Measurements from ENCODE around the gene PCLO.
A peak's percentile ranks its signal among the peaks of the same experiment; 100 is the strongest.

The PCLO gene

GRCh38 chr7:83161899-83162401, 734 bp downstream of the PCLO start:
- H3K36me3 ChIP-seq (ENCODE audit: insufficient read depth, low read depth, low read length): no peaks in the 10 kb centered on the region
- peak overlapping the region; percentile 61; the same call in 1 of the 2 replicates for H3K9ac ChIP-seq (ENCODE audit: low read depth, low read length)
- H3K27me3 ChIP-seq (ENCODE audit: insufficient read depth, low read length): no peaks in the 10 kb centered on the region
- no peak overlapping the region for H3K27ac ChIP-seq (ENCODE audit: low read length)
- peak overlapping the region; percentile 83 for H3K4me3 ChIP-seq (ENCODE audit: low read length)
- H3K9me3 ChIP-seq (ENCODE audit: insufficient read depth, low read depth, low read length): no peaks in the 10 kb centered on the region
- H3K4me1 ChIP-seq (ENCODE audit: insufficient read depth, low read length): peaks cover 8% of the 10 kb centered on the region; the same call in 1 of the 2 replicates

- H3K27me3 ChIP-seq (ENCODE audit: insufficient read depth, low read length): no peaks in the 10 kb centered on the region
- peak overlapping the region; percentile 83 for H3K4me3 ChIP-seq (ENCODE audit: low read length)
Observed at GRCh38 chr7:83161186-83161585, 1.5 kb downstream of the PCLO start.

GRCh38 chr7:83159731-83160130, 3.0 kb downstream of the PCLO start:
- Histone ChIP-seq H3K27ac (ENCODE audit: low read length) (no peak overlapping the region), H3K27me3 (ENCODE audit: insufficient read depth, low read length) (no peaks in the 10 kb centered on the region), H3K4me1 (ENCODE audit: insufficient read depth, low read length) (peaks cover 8% of the 10 kb centered on the region; the same call in 1 of the 2 replicates)

More at GRCh38 chr7:83161186-83161585, 1.5 kb downstream of the PCLO start:
- no peaks in the 10 kb centered on the region for H3K9me3 ChIP-seq (ENCODE audit: insufficient read depth, low read depth, low read length)
- no peaks in the 10 kb centered on the region for H3K36me3 ChIP-seq (ENCODE audit: insufficient read depth, low read depth, low read length)
- no peak overlapping the region for H3K27ac ChIP-seq (ENCODE audit: low read length)
- no peak overlapping the region for H3K9ac ChIP-seq (ENCODE audit: low read depth, low read length)
- H3K4me1 ChIP-seq (ENCODE audit: insufficient read depth, low read length): peaks cover 8% of the 10 kb centered on the region; the same call in 1 of the 2 replicates

GRCh38 chr7:83156006-83156405, 6.7 kb downstream of the PCLO start:
- Histone ChIP-seq H3K27me3 (ENCODE audit: insufficient read depth, low read length) (no peaks in the 10 kb centered on the region), H3K36me3 (ENCODE audit: insufficient read depth, low read depth, low read length) (no peaks in the 10 kb centered on the region), H3K4me1 (ENCODE audit: insufficient read depth, low read length) (peaks cover 5% of the 10 kb centered on the region; the same call in 1 of the 2 replicates)

More at GRCh38 chr7:83159731-83160130, 3.0 kb downstream of the PCLO start:
- H3K9me3 ChIP-seq (ENCODE audit: insufficient read depth, low read depth, low read length): no peaks in the 10 kb centered on the region
- H3K4me3 ChIP-seq (ENCODE audit: low read length): no peak overlapping the region
- no peaks in the 10 kb centered on the region for H3K36me3 ChIP-seq (ENCODE audit: insufficient read depth, low read depth, low read length)
- H3K9ac ChIP-seq (ENCODE audit: low read depth, low read length): no peak overlapping the region

GRCh38 chr7:83155407-83155806, 7.3 kb downstream of the PCLO start:
- Histone ChIP-seq H3K27me3 (ENCODE audit: insufficient read depth, low read length) (no peaks in the 10 kb centered on the region), H3K36me3 (ENCODE audit: insufficient read depth, low read depth, low read length) (no peaks in the 10 kb centered on the region), H3K27ac (ENCODE audit: low read length) (no peak overlapping the region), H3K4me3 (ENCODE audit: low read length) (no peak overlapping the region), H3K4me1 (ENCODE audit: insufficient read depth, low read length) (peaks cover 5% of the 10 kb centered on the region; the same call in 1 of the 2 replicates), H3K9me3 (ENCODE audit: insufficient read depth, low read depth, low read length) (no peaks in the 10 kb centered on the region), H3K9ac (ENCODE audit: low read depth, low read length) (no peak overlapping the region)

More at GRCh38 chr7:83156006-83156405, 6.7 kb downstream of the PCLO start:
- Histone ChIP-seq H3K9ac (ENCODE audit: low read depth, low read length) (no peak overlapping the region), H3K27ac (ENCODE audit: low read length) (no peak overlapping the region), H3K9me3 (ENCODE audit: insufficient read depth, low read depth, low read length) (no peaks in the 10 kb centered on the region), H3K4me3 (ENCODE audit: low read length) (no peak overlapping the region)

GRCh38 chr7:83153419-83153818, 9.3 kb downstream of the PCLO start:
- no peak overlapping the region for H3K4me3 ChIP-seq (ENCODE audit: low read length)
- H3K4me1 ChIP-seq (ENCODE audit: insufficient read depth, low read length): peaks cover 7% of the 10 kb centered on the region; the same call in 1 of the 2 replicates
- H3K27me3 ChIP-seq (ENCODE audit: insufficient read depth, low read length): no peaks in the 10 kb centered on the region
- no peak overlapping the region for H3K9ac ChIP-seq (ENCODE audit: low read depth, low read length)
- H3K36me3 ChIP-seq (ENCODE audit: insufficient read depth, low read depth, low read length): no peaks in the 10 kb centered on the region
- H3K27ac ChIP-seq (ENCODE audit: low read length): no peak overlapping the region
- H3K9me3 ChIP-seq (ENCODE audit: insufficient read depth, low read depth, low read length): no peaks in the 10 kb centered on the region

GRCh38 chr7:83150310-83150709, 12.4 kb downstream of the PCLO start:
- H3K9ac ChIP-seq (ENCODE audit: low read depth, low read length): no peak overlapping the region
- H3K4me3 ChIP-seq (ENCODE audit: low read length): no peak overlapping the region
- H3K27me3 ChIP-seq (ENCODE audit: insufficient read depth, low read length): no peaks in the 10 kb centered on the region
- no peaks in the 10 kb centered on the region for H3K9me3 ChIP-seq (ENCODE audit: insufficient read depth, low read depth, low read length)
- H3K4me1 ChIP-seq (ENCODE audit: insufficient read depth, low read length): peaks cover 7% of the 10 kb centered on the region; the same call in 1 of the 2 replicates
- no peak overlapping the region for H3K27ac ChIP-seq (ENCODE audit: low read length)
- H3K36me3 ChIP-seq (ENCODE audit: insufficient read depth, low read depth, low read length): no peaks in the 10 kb centered on the region

- no peaks in the 10 kb centered on the region for H3K36me3 ChIP-seq (ENCODE audit: insufficient read depth, low read depth, low read length)
- no peaks in the 10 kb centered on the region for H3K9me3 ChIP-seq (ENCODE audit: insufficient read depth, low read depth, low read length)
- H3K4me3 ChIP-seq (ENCODE audit: low read length): no peak overlapping the region
- no peaks in the 10 kb centered on the region for H3K27me3 ChIP-seq (ENCODE audit: insufficient read depth, low read length)
- H3K27ac ChIP-seq (ENCODE audit: low read length): no peak overlapping the region
- H3K9ac ChIP-seq (ENCODE audit: low read depth, low read length): no peak overlapping the region
- H3K4me1 ChIP-seq (ENCODE audit: insufficient read depth, low read length): peaks cover 7% of the 10 kb centered on the region; the same call in 1 of the 2 replicates
Observed at GRCh38 chr7:83149466-83149865, 13.2 kb downstream of the PCLO start.

- no peak overlapping the region for H3K4me3 ChIP-seq (ENCODE audit: low read length)
- no peaks in the 10 kb centered on the region for H3K36me3 ChIP-seq (ENCODE audit: insufficient read depth, low read depth, low read length)
- H3K27me3 ChIP-seq (ENCODE audit: insufficient read depth, low read length): no peaks in the 10 kb centered on the region
- H3K27ac ChIP-seq (ENCODE audit: low read length): no peak overlapping the region
- H3K4me1 ChIP-seq (ENCODE audit: insufficient read depth, low read length): peaks cover 7% of the 10 kb centered on the region; the same call in 1 of the 2 replicates
- no peaks in the 10 kb centered on the region for H3K9me3 ChIP-seq (ENCODE audit: insufficient read depth, low read depth, low read length)
- H3K9ac ChIP-seq (ENCODE audit: low read depth, low read length): no peak overlapping the region
Observed at GRCh38 chr7:83148776-83149175, 13.9 kb downstream of the PCLO start.

GRCh38 chr7:83143107-83143506, 19.6 kb downstream of the PCLO start:
- H3K9ac ChIP-seq (ENCODE audit: low read depth, low read length): no peak overlapping the region
- H3K9me3 ChIP-seq (ENCODE audit: insufficient read depth, low read depth, low read length): no peaks in the 10 kb centered on the region
- H3K4me3 ChIP-seq (ENCODE audit: low read length): no peak overlapping the region
- no peak overlapping the region for H3K27ac ChIP-seq (ENCODE audit: low read length)
- no peaks in the 10 kb centered on the region for H3K27me3 ChIP-seq (ENCODE audit: insufficient read depth, low read length)
- H3K4me1 ChIP-seq (ENCODE audit: insufficient read depth, low read length): peaks cover 23% of the 10 kb centered on the region; the same call in 1 of the 2 replicates
- H3K36me3 ChIP-seq (ENCODE audit: insufficient read depth, low read depth, low read length): no peaks in the 10 kb centered on the region

GRCh38 chr7:83142365-83142764, 20.3 kb downstream of the PCLO start:
- Histone ChIP-seq H3K9me3 (ENCODE audit: insufficient read depth, low read depth, low read length) (no peaks in the 10 kb centered on the region), H3K9ac (ENCODE audit: low read depth, low read length) (no peak overlapping the region), H3K36me3 (ENCODE audit: insufficient read depth, low read depth, low read length) (no peaks in the 10 kb centered on the region), H3K27me3 (ENCODE audit: insufficient read depth, low read length) (no peaks in the 10 kb centered on the region), H3K4me3 (ENCODE audit: low read length) (no peak overlapping the region), H3K4me1 (ENCODE audit: insufficient read depth, low read length) (peaks cover 23% of the 10 kb centered on the region; the same call in 1 of the 2 replicates), H3K27ac (ENCODE audit: low read length) (no peak overlapping the region)

- no peaks in the 10 kb centered on the region for H3K36me3 ChIP-seq (ENCODE audit: insufficient read depth, low read depth, low read length)
- H3K4me3 ChIP-seq (ENCODE audit: low read length): no peak overlapping the region
- H3K9ac ChIP-seq (ENCODE audit: low read depth, low read length): no peak overlapping the region
- no peaks in the 10 kb centered on the region for H3K9me3 ChIP-seq (ENCODE audit: insufficient read depth, low read depth, low read length)
- no peaks in the 10 kb centered on the region for H3K27me3 ChIP-seq (ENCODE audit: insufficient read depth, low read length)
- H3K27ac ChIP-seq (ENCODE audit: low read length): no peak overlapping the region
- peaks cover 23% of the 10 kb centered on the region; the same call in 1 of the 2 replicates for H3K4me1 ChIP-seq (ENCODE audit: insufficient read depth, low read length)
Observed at GRCh38 chr7:83141927-83142326, 20.8 kb downstream of the PCLO start.
